ENCODE measurements around the gene SCYL3. TPM values are rescaled to one million over a fixed set of nuclear protein-coding genes. Genes with fewer than 3 reads are reported as not detected.

SCYL3 gene
- total and polyA plus RNA-seq, 11 donors = 2.1 to 8.6 (median 6.1) TPM

DNA sequence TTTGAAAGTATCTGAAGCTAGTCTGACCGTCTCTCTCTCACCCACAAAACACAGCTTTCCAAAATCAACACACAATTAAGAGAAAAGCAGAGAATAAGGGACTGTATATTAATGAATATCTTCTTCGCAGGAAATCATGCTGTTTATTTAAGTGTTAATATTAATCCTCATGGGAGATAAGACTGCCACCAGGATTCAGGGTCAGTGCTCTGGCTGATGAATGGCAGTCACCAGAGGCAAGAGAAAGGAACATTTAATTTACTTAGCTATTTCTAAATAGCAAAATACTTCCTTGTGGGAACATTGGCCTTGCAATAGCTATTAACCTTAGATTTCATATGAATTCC, 2.2 kb downstream of the SCYL3 start:
- H3K27me3 ChIP-seq = peaks cover 0 to 5% (median 0%) of the 10 kb centered on the region in 9 donors
- 65 to 75% (median 70%) methylated on average over 2 of the region's 2 CpGs for WGBS, 4 donors
- peaks cover 0 to 23% (median 22%) of the 10 kb centered on the region in 9 donors for H3K36me3 ChIP-seq
- intact Hi-C loops (cut with DNase I) = loop anchor here in 3 of 10 donors (5.0 to 10.0 kb wide), 3 partner anchors 99 to 183 kb away; partner anchors contain the start of genes KIFAP3 (in 3 of the 3) and METTL18 (in 1 of the 3)
- ATAC-seq = no peak
- no peaks in the 10 kb centered on the region for H3K9me3 ChIP-seq
- H3K4me3 ChIP-seq = no peak overlapping the region
- H3K4me1 ChIP-seq = peaks cover 0 to 38% (median 19%) of the 10 kb centered on the region in 12 donors
- peak overlapping the region in 1 of 12 donors; percentile 55 for H3K27ac ChIP-seq
- no peak for TF ChIP-seq POLR2A (IDR thresholded peaks at IDR 0.05)
- TF ChIP-seq, protein P1, sequence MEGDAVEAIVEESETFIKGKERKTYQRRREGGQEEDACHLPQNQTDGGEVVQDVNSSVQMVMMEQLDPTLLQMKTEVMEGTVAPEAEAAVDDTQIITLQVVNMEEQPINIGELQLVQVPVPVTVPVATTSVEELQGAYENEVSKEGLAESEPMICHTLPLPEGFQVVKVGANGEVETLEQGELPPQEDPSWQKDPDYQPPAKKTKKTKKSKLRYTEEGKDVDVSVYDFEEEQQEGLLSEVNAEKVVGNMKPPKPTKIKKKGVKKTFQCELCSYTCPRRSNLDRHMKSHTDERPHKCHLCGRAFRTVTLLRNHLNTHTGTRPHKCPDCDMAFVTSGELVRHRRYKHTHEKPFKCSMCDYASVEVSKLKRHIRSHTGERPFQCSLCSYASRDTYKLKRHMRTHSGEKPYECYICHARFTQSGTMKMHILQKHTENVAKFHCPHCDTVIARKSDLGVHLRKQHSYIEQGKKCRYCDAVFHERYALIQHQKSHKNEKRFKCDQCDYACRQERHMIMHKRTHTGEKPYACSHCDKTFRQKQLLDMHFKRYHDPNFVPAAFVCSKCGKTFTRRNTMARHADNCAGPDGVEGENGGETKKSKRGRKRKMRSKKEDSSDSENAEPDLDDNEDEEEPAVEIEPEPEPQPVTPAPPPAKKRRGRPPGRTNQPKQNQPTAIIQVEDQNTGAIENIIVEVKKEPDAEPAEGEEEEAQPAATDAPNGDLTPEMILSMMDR (IDR thresholded peaks at IDR 0.05) = no peak
- DNase-seq = no peak

DNA sequence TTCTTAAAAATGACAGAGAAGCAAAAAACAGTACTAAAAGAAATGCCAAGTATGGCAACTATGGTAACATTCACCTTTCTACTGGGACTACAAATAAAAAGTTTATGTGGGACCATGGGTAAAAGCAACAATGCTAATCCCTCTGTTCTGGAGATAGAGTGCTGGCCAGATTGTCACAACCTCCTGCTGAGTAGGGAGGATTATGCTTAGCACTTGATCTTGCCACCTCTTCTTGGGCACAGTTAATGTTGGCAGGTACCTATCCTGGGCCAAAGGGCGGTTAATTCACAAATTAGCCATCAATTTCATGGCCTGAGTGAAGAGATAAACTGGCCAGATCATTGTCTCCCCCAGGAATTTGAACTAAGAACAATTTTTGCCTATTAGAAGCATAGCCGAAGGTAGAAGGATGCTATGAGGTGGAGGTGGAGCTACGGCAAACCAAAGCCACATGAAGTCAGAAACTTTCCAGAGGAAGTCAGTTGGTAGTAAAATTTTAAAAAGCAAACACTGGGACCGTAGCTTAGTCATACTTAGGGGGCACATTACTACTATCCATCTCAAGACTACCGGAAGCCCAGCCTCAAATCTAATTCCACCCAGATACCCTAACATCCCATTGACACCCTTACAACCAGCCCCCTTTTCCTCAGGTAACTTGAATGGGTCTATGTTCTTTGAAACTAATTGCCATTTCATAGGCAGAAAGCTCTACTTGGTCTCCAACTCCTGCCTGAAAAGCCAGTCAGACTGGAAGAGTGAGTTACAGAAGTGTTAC, 2.7 kb downstream of the SCYL3 start:
- ATAC-seq (no peak), DNase-seq (no peak)
- Histone ChIP-seq H3K4me3 (no peak overlapping the region), H3K36me3 (peaks cover 0 to 29% (median 26%) of the 10 kb centered on the region in 9 donors), H3K27ac (peak overlapping the region in 1 of 12 donors; percentile 55), H3K27me3 (no peaks in the 10 kb centered on the region), H3K9me3 (no peaks in the 10 kb centered on the region), H3K4me1 (peaks cover 0 to 38% (median 19%) of the 10 kb centered on the region in 12 donors)
- no peak for TF ChIP-seq POLR2A (IDR thresholded peaks at IDR 0.05)
- TF ChIP-seq, protein P1 (IDR thresholded peaks at IDR 0.05) = no peak
- intact Hi-C loops (cut with DNase I) = loop anchor here in 3 of 10 donors (5.0 to 10.0 kb wide), 3 partner anchors 99 to 184 kb away; partner anchors contain the start of genes KIFAP3 (in 3 of the 3) and METTL18 (in 1 of the 3)
- WGBS, 4 donors = 77 to 89% (median 87%) methylated on average over 5 of the region's 5 CpGs

DNA sequence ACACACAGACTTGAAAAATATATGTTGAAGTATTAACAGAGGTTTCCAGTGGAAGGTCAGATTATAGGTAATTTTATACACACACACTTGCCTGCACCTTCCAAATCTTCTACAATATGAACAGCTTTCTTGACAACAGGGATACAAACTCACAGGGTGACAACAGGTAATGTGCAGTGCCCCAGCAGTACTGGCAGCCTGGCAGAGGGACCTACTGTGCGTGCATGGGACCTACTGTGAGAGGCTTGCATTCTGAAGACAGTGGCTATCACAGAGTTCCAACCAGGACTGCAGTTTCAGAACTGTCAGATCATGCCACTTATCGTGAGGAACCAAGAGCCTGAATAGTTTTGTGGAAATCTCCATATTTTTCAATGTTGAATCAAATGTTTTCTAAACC, 3.8 kb downstream of the SCYL3 start:
- H3K4me3 ChIP-seq = no peak overlapping the region
- H3K9me3 ChIP-seq = no peaks in the 10 kb centered on the region
- ATAC-seq (no peak), DNase-seq (no peak)
- no peaks in the 10 kb centered on the region for H3K27me3 ChIP-seq
- H3K4me1 ChIP-seq = peaks cover 0 to 37% (median 19%) of the 10 kb centered on the region in 12 donors
- TF ChIP-seq, protein P1 (IDR thresholded peaks at IDR 0.05) = no peak
- no peak for TF ChIP-seq POLR2A (IDR thresholded peaks at IDR 0.05)
- H3K36me3 ChIP-seq = peaks cover 0 to 39% (median 37%) of the 10 kb centered on the region in 9 donors
- 86 to 100% (median 94%) methylated on average over 2 of the region's 2 CpGs for WGBS, 4 donors
- H3K27ac ChIP-seq = no peak overlapping the region
- intact Hi-C loops (cut with DNase I) = loop anchor here in 3 of 10 donors (5.0 to 10.0 kb wide), 3 partner anchors 98 to 185 kb away; partner anchors contain the start of genes KIFAP3 (in 3 of the 3) and METTL18 (in 1 of the 3)

DNA sequence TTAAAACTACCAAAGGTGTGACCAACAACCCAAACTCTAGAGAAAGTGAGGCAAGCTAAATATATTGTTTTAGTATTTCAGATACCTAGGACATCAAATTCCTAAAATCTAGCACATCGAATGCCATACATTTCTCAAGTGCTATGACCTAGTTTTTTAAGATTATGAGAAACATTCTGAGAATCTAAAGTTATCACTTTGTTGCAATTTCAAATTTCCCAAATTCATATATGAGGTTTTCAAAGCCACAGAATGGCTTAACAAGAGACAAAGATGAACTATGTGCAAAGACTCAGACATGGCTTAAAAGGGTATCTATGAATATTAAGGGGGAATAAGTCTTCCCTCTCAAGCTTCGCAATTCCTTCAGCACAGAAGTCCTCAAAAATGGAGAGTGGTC, 6.8 kb downstream of the SCYL3 start:
- Histone ChIP-seq H3K27ac (no peak overlapping the region), H3K4me1 (peaks cover 0 to 23% (median 10%) of the 10 kb centered on the region in 12 donors), H3K4me3 (no peak overlapping the region), H3K27me3 (no peaks in the 10 kb centered on the region), H3K36me3 (peaks cover 0 to 59% (median 44%) of the 10 kb centered on the region in 9 donors), H3K9me3 (no peaks in the 10 kb centered on the region)
- TF ChIP-seq, protein P1 (IDR thresholded peaks at IDR 0.05) = no peak
- no peak for TF ChIP-seq POLR2A (IDR thresholded peaks at IDR 0.05)
- 91 to 96% (median 94%) methylated on average over 2 of the region's 2 CpGs for WGBS, 4 donors
- intact Hi-C loops (cut with DNase I) = no loop called here
- DNase-seq = no peak
- no peak for ATAC-seq
